Mucosa of descending colon (tissue), 3 donors: ENCODE measurements around the gene RARS1. TPM values are rescaled to one million over a fixed set of nuclear protein-coding genes. Genes with fewer than 3 reads are reported as not detected.

Source experiments
- ATAC-seq: fragments of 200-7000 bp; cut with Tn5 transposase; one replicate; pipeline ENCODE4 v1.9.1; 2020; ENCODE audit warnings: mild to moderate bottlenecking, moderate library complexity
- DNase-seq, 3 donors: peaks; one replicate each; pipeline ENCODE4 v3.0.0-alpha.2; 2020
- H3K36me3 ChIP-seq: fragments of 200-600 bp; one replicate; pipeline ENCODE4 v1.8.0; 2021; ENCODE audit warnings: low read depth, mild to moderate bottlenecking
- H3K4me1 ChIP-seq: fragments of 200-600 bp; one replicate; pipeline ENCODE4 v1.8.0; 2021; ENCODE audit warnings: low read depth, mild to moderate bottlenecking
- H3K4me3 ChIP-seq: fragments of 200-600 bp; one replicate; pipeline ENCODE4 v1.8.0; 2021; ENCODE audit warnings: mild to moderate bottlenecking
- H3K9me3 ChIP-seq: fragments of 200-600 bp; one replicate; pipeline ENCODE4 v1.8.0; 2021; ENCODE audit warnings: mild to moderate bottlenecking
- CTCF ChIP-seq: fragments of 200-600 bp; IDR thresholded peaks from one replicate; pipeline ENCODE4 v1.8.0; 2022; ENCODE audit warnings: antibody characterized with exemption, mild to moderate bottlenecking
- intact Hi-C, 2 donors: fragments of 100-400 bp; cut with DNase I in 1 of 2; cut with micrococcal nuclease in 1 of 2; formaldehyde crosslinking; loops; one replicate each; pipeline versions ENCODE4 v1.11.0 to v1.11.1; 2022; cut with DNase I, micrococcal nuclease
- total RNA-seq, 3 donors: library from RNA; stranded (reverse); fragmentation: NEBNext Ultra II Directional in 2 of 3; extraction: Animal tissue kit (Norgen Biotek cat#: 25700) in 2 of 3; gene quantifications; one replicate each; pipeline versions ENCODE4 v1.2.1 to v1.2.4, GENCODE V29; 2021 to 2023
- donor health status: DM: no; HTN: no; CAD: no; lungs with moderate emphysema.
- donor health status: DM: no; HTN: no; CAD: no.
- donor health status: DM: no; HTN: yes; CAD: no.

The RARS1 gene
- total RNA-seq, 3 donors from 2014 or later = 56.8 to 71.9 (median 63.7) TPM

- no peak for TF ChIP-seq CTCF
- H3K4me3 ChIP-seq = no peak overlapping the region
- intact Hi-C loops = no loop called here
- no peaks in the 10 kb centered on the region for H3K9me3 ChIP-seq
- no peaks in the 10 kb centered on the region for H3K36me3 ChIP-seq
- no peak for ATAC-seq
- no peaks in the 10 kb centered on the region for H3K4me1 ChIP-seq
- no peak for DNase-seq
Measured at GRCh38 chr5:168468836-168469235, 17.4 kb upstream of the RARS1 start.

GRCh38 chr5:168469816-168470215 lies 16.5 kb upstream of the RARS1 start:
- TF ChIP-seq CTCF = no peak
- no peaks in the 10 kb centered on the region for H3K36me3 ChIP-seq

GRCh38 chr5:168471785-168472184 lies 14.5 kb upstream of the RARS1 start:
- no peak for ATAC-seq
- H3K36me3 ChIP-seq = no peaks in the 10 kb centered on the region
- H3K4me3 ChIP-seq = no peak overlapping the region
- no peak for TF ChIP-seq CTCF
- H3K9me3 ChIP-seq = no peaks in the 10 kb centered on the region
- DNase-seq = no peak
- no peaks in the 10 kb centered on the region for H3K4me1 ChIP-seq
- intact Hi-C loops = no loop called here

More at GRCh38 chr5:168469816-168470215, 16.5 kb upstream of the RARS1 start:
- DNase-seq (no peak), ATAC-seq (no peak)
- Histone ChIP-seq H3K4me3 (no peak overlapping the region), H3K9me3 (no peaks in the 10 kb centered on the region), H3K4me1 (no peaks in the 10 kb centered on the region)
- intact Hi-C loops = no loop called here

DNA sequence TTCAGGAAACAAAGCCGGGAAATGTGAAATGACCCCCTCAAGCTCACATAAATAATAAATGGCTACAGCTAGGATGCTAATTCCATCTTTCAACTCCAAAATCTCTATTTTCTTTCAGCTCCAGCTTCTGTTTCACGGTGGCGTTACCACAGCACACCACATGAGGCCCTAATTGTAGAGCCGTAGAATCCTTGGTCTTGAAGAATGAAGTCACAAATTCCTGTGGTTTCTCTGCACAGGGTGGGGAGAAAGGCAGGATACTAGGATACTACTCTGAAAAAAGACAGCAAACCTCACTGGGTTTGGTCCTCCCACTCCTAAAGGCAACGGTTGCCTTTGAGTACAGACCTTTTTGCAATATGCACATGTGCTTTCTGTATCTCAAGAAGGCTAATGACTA lies 13.9 kb upstream of the RARS1 start:
- ATAC-seq = no peak
- no peak overlapping the region for H3K4me3 ChIP-seq
- H3K9me3 ChIP-seq = no peaks in the 10 kb centered on the region
- no peak for DNase-seq
- no peaks in the 10 kb centered on the region for H3K4me1 ChIP-seq
- intact Hi-C loops = no loop called here
- no peak for TF ChIP-seq CTCF
- no peaks in the 10 kb centered on the region for H3K36me3 ChIP-seq

DNA sequence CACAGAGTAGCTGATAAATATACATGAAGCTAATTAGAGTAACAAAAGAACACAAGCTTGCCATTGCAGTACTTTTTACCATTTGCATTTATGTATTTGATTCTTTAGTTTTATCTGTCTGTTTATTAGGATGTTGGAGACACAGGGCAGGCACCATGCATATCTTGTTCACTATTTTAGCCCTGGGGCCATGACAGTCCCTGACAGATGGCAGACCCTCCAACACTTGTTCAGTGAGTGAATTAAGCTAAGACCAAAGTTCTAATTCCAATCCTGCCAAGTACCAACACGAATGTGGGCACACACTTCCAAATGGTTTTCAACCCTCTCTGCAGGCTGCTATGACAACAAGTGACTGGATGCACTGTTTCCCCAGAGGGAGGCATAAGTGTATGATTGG lies 12.0 kb upstream of the RARS1 start:
- no peak for ATAC-seq
- Histone ChIP-seq H3K4me3 (no peak overlapping the region), H3K36me3 (no peaks in the 10 kb centered on the region), H3K4me1 (no peaks in the 10 kb centered on the region), H3K9me3 (no peaks in the 10 kb centered on the region)
- DNase-seq = no peak
- intact Hi-C loops = no loop called here
- no peak for TF ChIP-seq CTCF

DNA sequence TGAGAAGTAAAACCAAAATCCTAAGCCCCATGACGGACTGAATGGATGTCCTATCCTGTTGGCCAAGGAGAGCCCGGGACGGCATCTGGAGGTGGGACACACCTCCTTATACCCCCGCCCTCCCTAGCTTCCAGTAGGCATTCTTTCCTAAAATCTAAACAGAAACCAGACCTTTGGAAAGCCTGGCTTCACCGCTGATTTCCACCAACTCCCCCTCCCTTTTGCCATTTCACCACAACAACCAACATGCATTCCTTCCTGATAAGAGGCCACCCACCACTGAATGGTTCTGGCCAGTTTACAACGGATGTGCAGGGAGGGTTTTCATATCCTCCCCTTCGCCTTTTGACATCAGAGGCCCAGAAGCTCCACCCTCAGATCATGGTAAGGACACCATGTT lies 9.2 kb upstream of the RARS1 start:
- intact Hi-C loops = no loop called here
- no peak for TF ChIP-seq CTCF
- Histone ChIP-seq H3K9me3 (no peaks in the 10 kb centered on the region), H3K4me1 (no peaks in the 10 kb centered on the region), H3K4me3 (no peak overlapping the region), H3K36me3 (no peaks in the 10 kb centered on the region)
- no peak for ATAC-seq
- DNase-seq = no peak
